Osteoblast (primary cell): Measurements from ENCODE around the gene TARP.

Experiments used
- DNase-seq: peaks from one replicate; pipeline ENCODE4 v3.0.0; 2011; ENCODE audit warnings: low spot score, mixed read lengths; ENCODE audit not compliant: insufficient read length; ENCODE audit errors: missing footprints
- H2AFZ ChIP-seq: 2 replicates; pipeline ENCODE4 v1.6.0; 2011; ENCODE audit warnings: mild to moderate bottlenecking, low read length
- H3K27ac ChIP-seq: 2 replicates; pipeline ENCODE4 v1.5.1; 2011; ENCODE audit warnings: mild to moderate bottlenecking, low read depth, low read length, moderate library complexity
- H3K27me3 ChIP-seq: 2 replicates; pipeline ENCODE4 v1.6.0; 2012; ENCODE audit warnings: mild to moderate bottlenecking, control low read depth, inconsistent platforms, low read length, moderate library complexity; ENCODE audit not compliant: insufficient read depth
- H3K36me3 ChIP-seq: 2 replicates; pipeline ENCODE4 v1.5.1; 2011; ENCODE audit warnings: mild to moderate bottlenecking, low read length, control low read depth, moderate library complexity; ENCODE audit not compliant: insufficient read depth
- H3K4me1 ChIP-seq: 2 replicates; pipeline ENCODE4 v1.5.1; 2011; ENCODE audit warnings: mild to moderate bottlenecking, low read length, control low read depth, moderate library complexity; ENCODE audit not compliant: insufficient read depth
- H3K4me2 ChIP-seq: 2 replicates; pipeline ENCODE4 v1.6.0; 2011; ENCODE audit warnings: mild to moderate bottlenecking, low read length; ENCODE audit not compliant: insufficient read depth
- H3K4me3 ChIP-seq: fragments of 200-600 bp; sonication (generic); 3 replicates; pipeline ENCODE4 v1.5.1; 2012; ENCODE audit warnings: mild to moderate bottlenecking, low read length, inconsistent platforms; ENCODE audit not compliant: insufficient read depth
- H3K79me2 ChIP-seq: 2 replicates; pipeline ENCODE4 v1.6.0; 2012; ENCODE audit warnings: mild to moderate bottlenecking, low read length, control low read depth, inconsistent platforms; ENCODE audit not compliant: insufficient read depth
- H3K9me3 ChIP-seq: 2 replicates; pipeline ENCODE4 v1.5.1; 2011; ENCODE audit warnings: low read depth, low read length, control low read depth
- H4K20me1 ChIP-seq: 2 replicates; pipeline ENCODE4 v1.6.0; 2012; ENCODE audit warnings: mild to moderate bottlenecking, low read length, control low read depth; ENCODE audit not compliant: insufficient read depth
- CTCF ChIP-seq: IDR thresholded peaks from 2 replicates; pipeline ENCODE4 v1.5.1; 2011; ENCODE audit warnings: mild to moderate bottlenecking, low read depth, low read length, moderate library complexity; ENCODE audit errors: extremely low read depth

Gene TARP

DNA sequence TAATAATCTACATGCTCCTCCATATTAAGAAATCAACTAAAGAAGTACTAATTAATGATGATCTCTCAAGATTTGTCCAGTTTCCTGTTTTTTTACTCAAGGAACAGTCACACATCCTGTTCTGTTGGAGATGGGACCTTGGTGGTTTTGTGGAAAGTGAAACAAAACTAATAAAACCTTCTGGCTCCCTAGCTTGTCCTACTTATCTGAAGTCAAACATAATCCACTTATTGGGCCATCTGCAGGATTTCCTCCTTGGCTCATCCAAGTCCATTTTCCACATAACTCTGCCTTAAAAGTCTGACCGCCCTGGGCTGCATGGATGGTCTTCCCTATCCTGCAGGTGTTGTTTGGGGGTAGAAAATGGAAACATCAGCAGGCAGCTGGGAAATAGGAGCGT, 39.4 kb upstream of the TARP start:
- peaks cover 8% of the 10 kb centered on the region for H3K27me3 ChIP-seq
- H3K4me1 ChIP-seq: no peaks in the 10 kb centered on the region
- no peaks in the 10 kb centered on the region for H3K79me2 ChIP-seq
- no peak overlapping the region for H3K4me2 ChIP-seq
- H3K36me3 ChIP-seq: no peaks in the 10 kb centered on the region
- no peak for DNase-seq
- no peak overlapping the region for H3K4me3 ChIP-seq
- H3K9me3 ChIP-seq: no peaks in the 10 kb centered on the region
- no peaks in the 10 kb centered on the region for H4K20me1 ChIP-seq
- no peak overlapping the region for H2AFZ ChIP-seq
- H3K27ac ChIP-seq: no peak overlapping the region
- no peak for TF ChIP-seq CTCF

GRCh38 chr7:38311329-38311937, 38.0 kb upstream of the TARP start:
- Histone ChIP-seq H3K36me3 (no peaks in the 10 kb centered on the region), H3K27ac (no peak overlapping the region), H3K4me1 (peaks cover 1% of the 10 kb centered on the region), H3K79me2 (no peaks in the 10 kb centered on the region), H3K4me2 (peak overlapping the region; percentile 67), H4K20me1 (no peaks in the 10 kb centered on the region), H2AFZ (peak overlapping the region; percentile 82), H3K9me3 (no peaks in the 10 kb centered on the region), H3K27me3 (peaks cover 8% of the 10 kb centered on the region), H3K4me3 (peak overlapping the region; percentile 66)
- TF ChIP-seq CTCF: no peak
- DNase-seq: no peak

DNA sequence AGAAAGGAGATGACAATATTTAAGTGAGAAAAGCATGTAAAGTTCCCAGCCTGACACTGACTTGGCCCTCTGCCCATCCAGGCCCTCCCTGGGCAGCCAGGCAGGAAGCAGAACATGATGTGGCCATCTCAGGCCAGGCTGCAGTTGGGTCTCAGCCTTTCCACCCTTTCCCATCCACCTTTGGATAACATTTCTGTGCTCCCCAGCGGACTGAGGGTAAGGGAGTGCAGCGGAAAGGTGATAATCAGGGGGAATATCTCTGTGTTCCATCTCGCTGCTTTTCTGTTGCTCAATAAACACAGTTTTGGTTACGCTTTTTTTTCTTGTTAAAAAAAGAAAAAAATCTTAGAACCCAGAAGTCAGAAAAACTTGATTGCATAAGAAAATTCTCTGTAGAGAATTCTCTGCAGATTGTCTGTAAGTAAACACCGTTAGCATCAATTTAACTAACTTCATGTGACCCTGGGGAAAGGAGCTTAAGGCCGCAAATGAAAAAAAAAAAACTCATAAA, 37.2 kb upstream of the TARP start:
- peaks cover 8% of the 10 kb centered on the region for H3K27me3 ChIP-seq
- peaks cover 5% of the 10 kb centered on the region for H3K4me1 ChIP-seq
- peak overlapping the region; percentile 66 for H3K4me3 ChIP-seq
- H3K9me3 ChIP-seq: no peaks in the 10 kb centered on the region
- no peaks in the 10 kb centered on the region for H4K20me1 ChIP-seq
- H3K36me3 ChIP-seq: no peaks in the 10 kb centered on the region
- no peak overlapping the region for H3K27ac ChIP-seq
- TF ChIP-seq CTCF: no peak
- H2AFZ ChIP-seq: peak overlapping the region; percentile 72
- DNase-seq: no peak
- no peaks in the 10 kb centered on the region for H3K79me2 ChIP-seq
- H3K4me2 ChIP-seq: peak overlapping the region; percentile 67

GRCh38 chr7:38309555-38309954, 36.1 kb upstream of the TARP start:
- H3K27me3 ChIP-seq: peaks cover 8% of the 10 kb centered on the region
- peaks cover 5% of the 10 kb centered on the region for H3K4me1 ChIP-seq
- H3K36me3 ChIP-seq: no peaks in the 10 kb centered on the region
- no peak overlapping the region for H3K27ac ChIP-seq
- no peaks in the 10 kb centered on the region for H3K9me3 ChIP-seq
- H3K4me2 ChIP-seq: no peak overlapping the region
- no peak overlapping the region for H3K4me3 ChIP-seq
- TF ChIP-seq CTCF: no peak
- no peaks in the 10 kb centered on the region for H4K20me1 ChIP-seq
- H2AFZ ChIP-seq: no peak overlapping the region
- H3K79me2 ChIP-seq: no peaks in the 10 kb centered on the region
- no peak for DNase-seq
